Thymus (tissue), 11 donors: ENCODE data around the gene RNLS. TPM values are rescaled to one million over a fixed set of nuclear protein-coding genes. Genes with fewer than 3 reads are reported as not detected.
"Not testable (repeated sequence)": the region's sequence is repeated elsewhere in the genome, so short reads cannot be mapped to it uniquely, and the experiment has no call there.

Source experiments
- DNase-seq, 9 donors: peaks; one replicate each; pipeline ENCODE4 v3.0.0-alpha.2; 2013; ENCODE audit warnings: low spot score in 9 of 9, low read depth in 6 of 9, missing footprints in 1 of 9
- H3K27ac ChIP-seq, 2 donors: one replicate each; pipeline ENCODE4 v1.5.1; 2013; ENCODE audit warnings: control low read depth in 1 of 2, low read depth in 1 of 2, low read length in 1 of 2, mild to moderate bottlenecking in 1 of 2, moderate library complexity in 1 of 2
- H3K27me3 ChIP-seq, 2 donors: one replicate each; pipeline ENCODE4 v1.5.1; 2013; ENCODE audit warnings: low read length in 1 of 2; ENCODE audit not compliant: control insufficient read depth in 2 of 2, insufficient read depth in 1 of 2
- H3K36me3 ChIP-seq, 2 donors: one replicate each; pipeline ENCODE4 v1.5.1; 2013; ENCODE audit warnings: low read length in 1 of 2, mild to moderate bottlenecking in 1 of 2, moderate library complexity in 1 of 2; ENCODE audit not compliant: control insufficient read depth in 2 of 2, insufficient read depth in 2 of 2
- H3K4me1 ChIP-seq, 2 donors: one replicate each; pipeline ENCODE4 v1.5.1; 2013; ENCODE audit warnings: low read length in 2 of 2; ENCODE audit not compliant: control insufficient read depth in 2 of 2, insufficient read depth in 2 of 2
- H3K4me3 ChIP-seq, 2 donors: one replicate each; pipeline ENCODE4 v1.5.1; 2013; ENCODE audit warnings: low read length in 2 of 2, control low read depth in 1 of 2, mild to moderate bottlenecking in 1 of 2
- H3K9me3 ChIP-seq, 2 donors: one replicate each; pipeline ENCODE4 v1.5.1; 2013; ENCODE audit warnings: low read length in 1 of 2, mild to moderate bottlenecking in 1 of 2; ENCODE audit not compliant: control insufficient read depth in 2 of 2, insufficient read depth in 1 of 2
- WGBS: extraction: QIAGEN DNeasy Blood & Tissue Kit; methylation state at CpG from one replicate; pipeline ENCODE4 v1.1.7; 2013; 5-methylcytosine and 5-hydroxymethylcytosine counted together
- polyA plus RNA-seq: library from polyadenylated mRNA; stranded (reverse); fragments of 200-250 nt; gene quantifications from one replicate; pipeline ENCODE4 v1.2.3, GENCODE V29; 2013
- total RNA-seq: library from RNA; stranded (reverse); fragments of 120-200 nt; gene quantifications from one replicate; pipeline ENCODE4 v1.2.4, GENCODE V29; 2013
- donor health status: healthy.

The RNLS gene
- total and polyA plus RNA-seq, 2 donors, result 4.3 to 5.0 TPM

DNA sequence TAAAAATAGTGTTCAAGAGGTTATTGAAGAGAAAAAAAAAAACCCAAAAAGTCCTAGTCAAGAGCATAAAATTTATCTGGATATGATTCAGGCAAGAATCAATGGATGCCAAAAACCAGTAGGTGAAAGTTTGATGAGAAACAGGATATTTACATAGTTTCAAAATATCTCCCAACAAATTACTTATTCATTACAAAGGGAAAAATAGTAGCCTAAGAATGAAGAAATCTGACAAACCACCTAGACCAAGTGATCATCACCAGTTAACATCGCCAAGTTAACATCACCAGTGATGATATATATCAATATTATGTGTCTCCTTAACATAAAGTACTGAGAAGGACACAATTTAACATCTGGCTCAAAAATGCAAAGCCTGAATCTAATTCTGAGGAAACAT lies 85.2 kb downstream of the RNLS start:
- no peaks in the 10 kb centered on the region for H3K27me3 ChIP-seq
- H3K27ac ChIP-seq, result no peak overlapping the region
- H3K4me3 ChIP-seq, result no peak overlapping the region
- peaks cover 5 to 9% of the 10 kb centered on the region in 2 donors for H3K4me1 ChIP-seq
- no peak for DNase-seq
- H3K36me3 ChIP-seq, result no peaks in the 10 kb centered on the region
- WGBS, result 99% methylated on average over 1 of the region's 1 CpG
- H3K9me3 ChIP-seq, result no peaks in the 10 kb centered on the region

DNA sequence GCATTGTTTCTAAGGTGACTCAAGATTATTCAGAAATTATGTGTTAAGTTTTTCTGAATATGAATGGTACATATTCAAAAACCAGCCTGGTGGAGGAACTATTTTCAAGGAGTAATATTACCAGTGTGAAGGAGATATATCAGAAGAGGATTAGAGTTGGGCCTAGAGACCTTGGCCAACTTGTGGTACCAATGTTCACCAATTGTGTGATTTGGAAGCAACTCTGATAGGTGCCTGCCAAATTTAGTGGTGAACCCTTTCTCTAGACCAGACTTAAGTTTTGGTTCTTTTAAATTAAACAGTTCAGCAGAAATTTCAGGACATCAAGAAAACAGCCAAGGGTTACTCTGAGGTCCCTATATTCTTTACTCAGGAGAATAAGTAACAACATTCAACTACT lies 88.6 kb downstream of the RNLS start:
- Histone ChIP-seq H3K4me1 (peaks cover 5 to 12% of the 10 kb centered on the region in 2 donors), H3K36me3 (no peaks in the 10 kb centered on the region), H3K27me3 (no peaks in the 10 kb centered on the region), H3K9me3 (no peaks in the 10 kb centered on the region), H3K4me3 (no peak overlapping the region), H3K27ac (no peak overlapping the region)
- DNase-seq, result no peak

DNA sequence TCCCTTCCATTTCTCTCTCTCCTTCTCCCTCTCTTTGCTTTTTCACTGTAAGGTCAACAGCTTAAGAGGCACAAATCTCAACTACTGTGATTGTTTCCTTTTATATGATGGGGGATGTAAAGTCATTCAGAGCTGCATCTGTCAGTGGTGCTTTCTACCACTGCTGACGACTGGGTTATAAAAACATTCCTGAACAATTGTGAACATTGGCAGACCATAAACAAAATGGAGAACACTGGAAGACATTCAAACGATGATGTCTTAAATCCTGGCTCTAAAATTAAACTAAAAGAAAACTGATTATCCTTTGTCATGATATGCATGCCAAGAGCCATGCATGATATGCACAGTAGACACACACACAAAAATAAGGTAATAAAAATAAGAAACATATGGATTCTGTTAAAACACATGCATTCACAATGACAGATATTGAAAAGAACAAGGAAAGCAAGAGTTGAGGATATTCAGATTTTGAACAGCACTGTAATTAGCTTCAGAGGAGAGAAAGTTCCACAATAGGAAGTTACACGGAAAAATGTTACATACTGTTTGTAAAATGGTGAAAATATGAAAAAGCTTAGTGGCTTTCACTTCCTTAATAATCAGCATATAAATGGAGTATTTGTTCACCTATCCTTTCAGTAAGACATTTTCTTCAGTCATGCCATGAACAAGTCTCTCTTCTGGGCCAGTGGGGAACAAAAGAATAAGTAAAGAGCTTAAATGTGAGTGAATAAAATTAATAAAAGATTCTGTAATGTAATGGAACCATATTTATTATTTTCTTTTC lies 89.2 kb downstream of the RNLS start:
- H3K9me3 ChIP-seq, result no peaks in the 10 kb centered on the region
- peaks cover under 1 to 5% of the 10 kb centered on the region in 2 donors for H3K4me1 ChIP-seq
- no peaks in the 10 kb centered on the region for H3K36me3 ChIP-seq
- DNase-seq, result no peak
- no peak overlapping the region for H3K27ac ChIP-seq
- H3K27me3 ChIP-seq, result no peaks in the 10 kb centered on the region
- 91% methylated on average over 3 of the region's 3 CpGs for WGBS
- H3K4me3 ChIP-seq, result no peak overlapping the region

DNA sequence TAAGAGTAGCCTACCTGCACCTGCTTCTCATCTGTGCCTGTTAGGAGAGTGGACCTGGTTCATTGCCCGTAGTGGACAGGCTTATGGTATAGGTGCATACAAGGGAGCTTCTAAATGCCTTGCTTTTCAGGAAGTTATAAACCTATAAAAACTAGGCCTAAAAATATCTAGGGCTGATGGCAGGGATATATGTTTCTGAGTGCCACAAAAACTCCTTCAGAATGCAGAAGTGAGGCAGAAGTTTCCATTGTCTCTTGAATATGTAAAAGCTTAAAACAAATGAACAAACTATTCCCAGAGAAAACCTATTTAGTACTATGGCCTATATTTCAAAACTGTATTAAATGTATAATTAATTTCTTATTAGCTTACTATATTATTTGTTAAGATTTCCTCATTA lies 91.8 kb downstream of the RNLS start:
- DNase-seq, result no peak
- Histone ChIP-seq H3K36me3 (no peaks in the 10 kb centered on the region), H3K27me3 (no peaks in the 10 kb centered on the region), H3K4me3 (no peak overlapping the region), H3K9me3 (no peaks in the 10 kb centered on the region), H3K27ac (no peak overlapping the region), H3K4me1 (peaks cover 0 to 5% of the 10 kb centered on the region in 2 donors)
- WGBS, result 39% methylated on average over 1 of the region's 1 CpG

DNA sequence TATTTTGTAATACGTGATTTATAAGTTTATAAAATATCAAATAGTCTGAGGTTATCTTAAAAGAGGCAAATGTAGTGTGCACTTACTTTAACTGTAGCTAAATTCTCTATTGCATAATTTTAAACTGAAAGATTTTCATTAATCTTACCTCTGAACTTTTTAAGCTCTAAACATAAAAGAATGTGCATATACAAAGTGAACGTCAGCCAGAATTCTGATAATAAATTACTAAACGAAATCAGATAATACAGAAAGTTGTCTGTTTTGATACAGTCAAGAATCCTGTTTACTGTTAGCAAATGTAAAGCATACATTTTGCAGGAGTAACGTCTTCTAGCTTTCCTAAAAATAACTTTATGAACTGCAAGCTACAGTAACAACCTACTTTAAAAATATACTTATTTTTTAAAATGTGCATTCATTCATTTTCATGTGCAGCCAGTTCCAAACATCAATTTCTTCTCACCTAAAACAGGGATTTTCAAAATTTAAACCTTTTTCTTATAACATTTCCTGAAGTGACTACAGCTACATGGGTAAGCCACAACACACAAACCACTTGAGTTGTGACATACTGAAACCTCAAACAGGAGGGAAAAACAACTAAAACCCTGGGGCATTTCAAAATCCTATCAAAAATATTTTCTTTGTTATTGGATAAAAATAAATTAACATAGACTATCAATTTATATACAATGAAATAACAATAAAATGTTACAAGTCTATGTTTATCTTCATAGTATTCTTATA lies 92.7 kb downstream of the RNLS start:
- peak in 6 of 9 donors; percentile 10 to 72 (median 32) for DNase-seq
- Histone ChIP-seq H3K27ac (no peak overlapping the region), H3K36me3 (no peaks in the 10 kb centered on the region), H3K4me1 (peaks cover 0 to 5% of the 10 kb centered on the region in 2 donors), H3K4me3 (no peak overlapping the region), H3K27me3 (no peaks in the 10 kb centered on the region), H3K9me3 (no peaks in the 10 kb centered on the region)
- 79% methylated on average over 4 of the region's 4 CpGs for WGBS

DNA sequence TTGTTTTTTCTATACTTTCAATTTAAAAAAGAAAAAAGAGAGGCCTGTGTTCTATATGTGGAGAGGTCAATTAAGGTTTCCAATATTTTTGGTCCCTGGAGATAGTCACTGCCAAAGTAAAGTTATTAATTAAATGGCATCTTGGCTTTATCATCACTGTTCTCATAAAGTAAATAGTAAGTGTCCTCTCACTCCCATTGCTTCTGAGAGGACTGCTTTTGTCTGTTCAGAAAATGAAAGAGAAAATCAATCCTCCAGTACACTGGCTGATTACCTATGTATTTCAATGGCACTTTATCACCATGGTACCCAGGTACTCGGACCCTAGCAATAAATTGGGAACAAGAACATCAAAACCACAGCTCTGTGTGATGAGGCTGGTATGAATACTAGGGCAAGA lies 94.0 kb downstream of the RNLS start:
- DNase-seq, result no peak
- Histone ChIP-seq H3K27me3 (no peaks in the 10 kb centered on the region), H3K4me3 (no peak overlapping the region), H3K36me3 (no peaks in the 10 kb centered on the region), H3K9me3 (no peaks in the 10 kb centered on the region), H3K4me1 (peaks cover 0 to 5% of the 10 kb centered on the region in 2 donors), H3K27ac (no peak overlapping the region)
- WGBS, result 97% methylated on average over 1 of the region's 1 CpG

DNA sequence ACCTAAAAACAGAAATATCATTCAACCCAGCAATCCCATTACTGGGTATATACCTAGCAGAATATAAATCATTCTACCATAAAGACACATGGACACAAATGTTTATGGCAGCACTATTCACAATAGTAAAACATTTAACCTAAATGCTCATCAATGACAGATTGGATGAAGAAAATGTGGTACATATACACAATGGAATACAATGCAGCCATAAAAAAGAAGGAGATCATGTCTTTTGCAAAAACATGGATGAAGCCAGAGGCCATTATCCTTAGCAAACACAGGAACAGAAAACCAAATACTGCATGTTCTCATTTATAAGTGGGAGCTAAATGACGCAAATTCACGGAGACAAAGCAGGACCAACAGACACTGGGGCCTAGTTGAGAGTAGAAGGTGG lies 96.3 kb downstream of the RNLS start:
- WGBS, result 98% methylated on average over 2 of the region's 2 CpGs
- not testable (repeated sequence) for DNase-seq, H3K4me1 ChIP-seq, H3K4me3 ChIP-seq, H3K27me3 ChIP-seq, H3K27ac ChIP-seq, H3K9me3 ChIP-seq, H3K36me3 ChIP-seq

DNA sequence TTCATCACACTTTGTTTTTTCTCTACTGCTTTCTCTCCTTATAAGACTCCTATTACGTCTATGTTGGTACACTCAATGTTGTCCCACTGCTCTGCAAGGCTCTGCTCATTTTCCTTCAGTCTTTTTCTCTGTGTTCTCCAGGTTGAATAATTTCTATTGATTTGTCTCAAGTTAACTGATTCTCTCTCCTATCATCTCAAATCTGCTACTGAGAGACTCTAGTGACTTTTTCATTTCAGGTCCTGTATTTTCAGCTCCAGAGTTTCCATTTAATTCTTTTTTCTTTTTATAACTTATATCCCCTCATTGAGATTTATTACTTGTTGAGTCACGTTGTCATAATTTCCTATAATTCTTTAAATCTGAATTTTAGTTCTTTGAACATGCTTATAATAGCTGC lies 100.9 kb downstream of the RNLS start:
- Histone ChIP-seq H3K9me3 (no peaks in the 10 kb centered on the region), H3K27ac (no peak overlapping the region), H3K36me3 (no peaks in the 10 kb centered on the region), H3K4me1 (no peaks in the 10 kb centered on the region), H3K27me3 (no peaks in the 10 kb centered on the region), H3K4me3 (no peak overlapping the region)
- no peak for DNase-seq
- 96% methylated on average over 2 of the region's 2 CpGs for WGBS

DNA sequence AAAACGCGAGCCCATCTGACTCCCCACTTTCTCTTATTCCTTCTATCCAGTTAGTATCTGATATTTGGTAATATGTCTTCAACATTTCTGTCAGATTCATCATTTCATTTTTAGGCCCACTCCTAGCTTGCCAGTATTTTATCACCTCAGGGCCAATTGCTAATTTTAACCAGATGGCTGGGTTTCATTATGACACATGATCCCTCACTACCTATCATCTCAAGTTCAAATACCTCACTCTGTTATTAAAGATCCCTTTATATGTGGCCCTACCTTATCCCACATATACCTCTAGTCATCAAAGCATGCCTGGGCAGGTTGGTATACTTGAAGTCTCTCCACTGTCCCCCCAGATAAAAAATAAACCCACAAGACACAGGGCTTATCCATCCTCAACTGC lies 104.9 kb downstream of the RNLS start:
- H3K27ac ChIP-seq, result no peak overlapping the region
- H3K4me1 ChIP-seq, result no peaks in the 10 kb centered on the region
- 98% methylated on average over 2 of the region's 2 CpGs for WGBS
- no peak overlapping the region for H3K4me3 ChIP-seq
- no peaks in the 10 kb centered on the region for H3K9me3 ChIP-seq
- no peaks in the 10 kb centered on the region for H3K27me3 ChIP-seq
- no peaks in the 10 kb centered on the region for H3K36me3 ChIP-seq
- no peak for DNase-seq
